Breast epithelium (tissue), 3 donors: Measurements from ENCODE around the gene SDC4.

Experiments used
- CTCF ChIP-seq, 3 donors: fragments of 450-650 bp; IDR thresholded peaks; one replicate each; pipeline ENCODE4 v1.5.1; 2016 to 2017; ENCODE audit warnings: antibody characterized with exemption in 3 of 3, mild to moderate bottlenecking in 3 of 3, moderate library complexity in 3 of 3
- POLR2AphosphoS5 ChIP-seq, 3 donors: sonication (generic); formaldehyde crosslinking; IDR thresholded peaks; one replicate each; pipeline ENCODE4 v1.6.1; 2017; ENCODE audit warnings: antibody characterized with exemption in 3 of 3

- TF ChIP-seq POLR2AphosphoS5 (IDR thresholded peaks at IDR 0.05) (no peak), CTCF (IDR thresholded peaks at IDR 0.05) (no peak)
Measured at GRCh38 chr20:45313943-45314342, 34.3 kb downstream of the SDC4 start.
